OCI-LY3 (cell line): ENCODE measurements around the gene ITK.

Source experiments
- H2AFZ ChIP-seq: fragments of 200-600, 300-600 bp; shearing (Covaris generic); 2 replicates; pipeline ENCODE4 v1.6.0; 2014; ENCODE audit warnings: antibody characterized with exemption, low read depth, low read length
- H3K27ac ChIP-seq: fragments of 200-600, 300-600 bp; sonication (generic); 2 replicates; pipeline ENCODE4 v1.5.1; 2014; ENCODE audit warnings: mild to moderate bottlenecking, low read length, moderate library complexity, mixed read lengths
- H3K27me3 ChIP-seq: fragments of 200-600, 300-600 bp; sonication (generic); 2 replicates; pipeline ENCODE4 v1.6.1; 2014; ENCODE audit warnings: low read depth, low read length, mixed read lengths
- H3K36me3 ChIP-seq: fragments of 200-600, 300-600 bp; sonication (generic); replicated peaks from 2 replicates; pipeline ENCODE3; 2014; ENCODE audit warnings: low read depth, low read length, mixed read lengths
- H3K4me1 ChIP-seq: fragments of 300-600, 200-600 bp; sonication (generic); 2 replicates; pipeline ENCODE4 v1.6.1; 2014; ENCODE audit warnings: low read length, mixed read lengths
- H3K4me2 ChIP-seq: fragments of 200-600, 300-600 bp; sonication (generic); 2 replicates; pipeline ENCODE4 v1.6.1; 2014; ENCODE audit warnings: low read length, mixed read lengths
- H3K4me3 ChIP-seq: fragments of 300-600, 200-600 bp; sonication (generic); 2 replicates; pipeline ENCODE4 v1.5.1; 2014; ENCODE audit warnings: antibody characterized with exemption, mild to moderate bottlenecking, low read length, moderate library complexity
- H3K79me2 ChIP-seq: fragments of 300-600, 200-600 bp; shearing (Covaris generic); 2 replicates; pipeline ENCODE4 v1.6.1; 2014; ENCODE audit warnings: mild to moderate bottlenecking, low read length, mixed read lengths
- H3K9ac ChIP-seq: fragments of 300-600, 200-600 bp; shearing (Covaris generic); 2 replicates; pipeline ENCODE4 v1.6.0; 2014; ENCODE audit warnings: mild to moderate bottlenecking, low read length, moderate library complexity
- H3K9me3 ChIP-seq: fragments of 200-600, 300-600 bp; shearing (Covaris generic); 2 replicates; pipeline ENCODE4 v1.6.1; 2014; ENCODE audit warnings: low read length, mixed read lengths; ENCODE audit not compliant: insufficient read depth
- H4K20me1 ChIP-seq: fragments of 200-600, 300-600 bp; sonication (generic); 2 replicates; pipeline ENCODE4 v1.6.1; 2016; ENCODE audit warnings: low read length, mixed read lengths; ENCODE audit not compliant: insufficient read depth
- EZH2phosphoT487 ChIP-seq: fragments of 200-600 bp; shearing (Covaris generic); IDR thresholded peaks from 2 replicates; pipeline ENCODE4 v1.6.1; 2018; ENCODE audit warnings: antibody characterized with exemption, mixed run types, low read depth
- TF ChIP-seq, protein P1 (sequence below): fragments of 200-600, 300-600 bp; sonication (generic); IDR thresholded peaks from 2 replicates; pipeline ENCODE4 v1.5.1; 2014; ENCODE audit warnings: antibody characterized with exemption, low read length, low read depth

Gene ITK

DNA sequence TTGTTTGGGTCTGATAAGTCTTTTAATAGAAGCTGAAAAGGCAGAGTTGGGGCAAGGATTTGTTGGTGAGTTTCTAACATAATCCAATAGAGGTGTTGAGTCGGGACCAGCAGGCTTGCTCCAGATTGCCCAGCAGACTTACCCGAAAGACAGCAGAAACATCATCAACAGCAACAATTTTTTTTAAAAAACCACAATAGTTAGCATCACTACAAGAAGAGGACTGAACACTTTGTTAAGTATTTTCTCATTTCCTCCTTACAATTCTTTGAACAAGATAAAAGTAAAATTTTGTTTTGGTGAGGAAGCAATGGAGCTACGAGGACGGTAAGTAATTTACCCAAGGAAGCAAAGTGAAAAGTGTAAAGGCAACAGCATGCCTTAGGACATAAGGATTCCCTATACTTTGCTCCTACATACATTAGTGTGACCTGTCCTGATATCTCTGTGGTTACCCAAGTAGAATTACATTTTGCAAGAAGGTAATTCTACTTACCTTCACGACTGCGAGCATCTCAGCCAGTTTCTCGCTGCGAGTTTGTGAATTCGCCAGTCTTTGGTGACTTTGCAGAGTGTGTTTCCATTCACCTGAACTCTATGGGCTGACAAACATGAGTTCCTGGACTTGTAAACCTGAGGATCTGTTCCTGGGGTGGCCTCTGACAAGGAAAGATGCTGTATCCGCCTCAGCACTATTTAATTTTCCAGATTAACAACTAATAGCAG lies 13.2 kb downstream of the ITK start:
- H3K79me2 ChIP-seq: no peaks in the 10 kb centered on the region
- no peak overlapping the region for H2AFZ ChIP-seq
- no peaks in the 10 kb centered on the region for H4K20me1 ChIP-seq
- H3K9ac ChIP-seq: no peak overlapping the region
- no peaks in the 10 kb centered on the region for H3K36me3 ChIP-seq
- H3K27me3 ChIP-seq: no peaks in the 10 kb centered on the region
- H3K4me3 ChIP-seq: no peak overlapping the region
- H3K4me1 ChIP-seq: no peaks in the 10 kb centered on the region
- TF ChIP-seq, protein P1, sequence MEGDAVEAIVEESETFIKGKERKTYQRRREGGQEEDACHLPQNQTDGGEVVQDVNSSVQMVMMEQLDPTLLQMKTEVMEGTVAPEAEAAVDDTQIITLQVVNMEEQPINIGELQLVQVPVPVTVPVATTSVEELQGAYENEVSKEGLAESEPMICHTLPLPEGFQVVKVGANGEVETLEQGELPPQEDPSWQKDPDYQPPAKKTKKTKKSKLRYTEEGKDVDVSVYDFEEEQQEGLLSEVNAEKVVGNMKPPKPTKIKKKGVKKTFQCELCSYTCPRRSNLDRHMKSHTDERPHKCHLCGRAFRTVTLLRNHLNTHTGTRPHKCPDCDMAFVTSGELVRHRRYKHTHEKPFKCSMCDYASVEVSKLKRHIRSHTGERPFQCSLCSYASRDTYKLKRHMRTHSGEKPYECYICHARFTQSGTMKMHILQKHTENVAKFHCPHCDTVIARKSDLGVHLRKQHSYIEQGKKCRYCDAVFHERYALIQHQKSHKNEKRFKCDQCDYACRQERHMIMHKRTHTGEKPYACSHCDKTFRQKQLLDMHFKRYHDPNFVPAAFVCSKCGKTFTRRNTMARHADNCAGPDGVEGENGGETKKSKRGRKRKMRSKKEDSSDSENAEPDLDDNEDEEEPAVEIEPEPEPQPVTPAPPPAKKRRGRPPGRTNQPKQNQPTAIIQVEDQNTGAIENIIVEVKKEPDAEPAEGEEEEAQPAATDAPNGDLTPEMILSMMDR: no peak
- TF ChIP-seq EZH2phosphoT487: no peak
- no peak overlapping the region for H3K27ac ChIP-seq
- no peak overlapping the region for H3K4me2 ChIP-seq
- no peaks in the 10 kb centered on the region for H3K9me3 ChIP-seq

DNA sequence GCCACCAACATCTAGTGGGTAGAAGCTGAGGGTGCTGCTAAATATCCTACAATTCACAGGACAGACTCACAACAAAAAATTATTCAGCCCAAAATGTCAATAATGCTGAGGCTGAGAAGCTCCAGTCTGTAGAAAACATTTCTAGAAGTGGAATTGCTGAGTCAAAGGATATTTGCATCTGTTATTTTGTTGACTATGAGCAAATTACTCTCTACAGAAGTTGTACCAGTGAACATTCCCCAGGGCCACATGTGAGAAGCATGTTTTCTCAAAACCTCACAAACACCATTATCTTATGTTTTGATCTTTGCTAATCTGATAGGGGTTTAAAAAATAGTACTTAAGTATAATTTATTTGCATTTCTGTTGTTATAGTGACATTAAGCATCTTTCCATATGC lies 15.4 kb downstream of the ITK start:
- TF ChIP-seq, protein P1: no peak
- no peak for TF ChIP-seq EZH2phosphoT487
- no peaks in the 10 kb centered on the region for H3K36me3 ChIP-seq
- H3K9me3 ChIP-seq: no peaks in the 10 kb centered on the region
- H2AFZ ChIP-seq: no peak overlapping the region
- H3K4me3 ChIP-seq: no peak overlapping the region
- no peak overlapping the region for H3K27ac ChIP-seq
- no peaks in the 10 kb centered on the region for H3K27me3 ChIP-seq
- no peaks in the 10 kb centered on the region for H4K20me1 ChIP-seq
- H3K4me1 ChIP-seq: no peaks in the 10 kb centered on the region
- H3K9ac ChIP-seq: no peak overlapping the region
- H3K4me2 ChIP-seq: no peak overlapping the region
- no peaks in the 10 kb centered on the region for H3K79me2 ChIP-seq

DNA sequence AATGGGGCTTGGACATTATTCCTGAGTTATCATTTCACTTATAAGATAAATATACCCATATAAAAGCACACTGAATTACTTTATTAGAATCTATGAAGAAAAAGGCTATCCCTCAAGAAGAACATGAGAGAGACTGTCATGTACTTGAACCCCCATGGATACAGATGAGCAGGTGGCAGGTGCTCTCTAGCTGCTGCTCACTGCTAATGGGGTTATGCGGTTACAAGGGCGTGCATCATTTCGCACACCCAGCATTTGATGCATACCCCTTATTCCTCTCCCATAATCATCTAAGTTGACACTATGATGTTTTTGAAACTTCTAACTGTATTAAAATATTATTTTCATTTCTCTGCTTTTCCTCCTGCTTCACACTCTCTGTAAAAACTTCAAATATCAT lies 16.4 kb downstream of the ITK start:
- no peak overlapping the region for H3K4me2 ChIP-seq
- no peak overlapping the region for H3K4me3 ChIP-seq
- no peaks in the 10 kb centered on the region for H4K20me1 ChIP-seq
- H2AFZ ChIP-seq: no peak overlapping the region
- TF ChIP-seq, protein P1: no peak
- TF ChIP-seq EZH2phosphoT487: no peak
- H3K36me3 ChIP-seq: no peaks in the 10 kb centered on the region
- H3K27ac ChIP-seq: no peak overlapping the region
- H3K9me3 ChIP-seq: no peaks in the 10 kb centered on the region
- no peaks in the 10 kb centered on the region for H3K79me2 ChIP-seq
- H3K27me3 ChIP-seq: no peaks in the 10 kb centered on the region
- H3K4me1 ChIP-seq: no peaks in the 10 kb centered on the region
- no peak overlapping the region for H3K9ac ChIP-seq

DNA sequence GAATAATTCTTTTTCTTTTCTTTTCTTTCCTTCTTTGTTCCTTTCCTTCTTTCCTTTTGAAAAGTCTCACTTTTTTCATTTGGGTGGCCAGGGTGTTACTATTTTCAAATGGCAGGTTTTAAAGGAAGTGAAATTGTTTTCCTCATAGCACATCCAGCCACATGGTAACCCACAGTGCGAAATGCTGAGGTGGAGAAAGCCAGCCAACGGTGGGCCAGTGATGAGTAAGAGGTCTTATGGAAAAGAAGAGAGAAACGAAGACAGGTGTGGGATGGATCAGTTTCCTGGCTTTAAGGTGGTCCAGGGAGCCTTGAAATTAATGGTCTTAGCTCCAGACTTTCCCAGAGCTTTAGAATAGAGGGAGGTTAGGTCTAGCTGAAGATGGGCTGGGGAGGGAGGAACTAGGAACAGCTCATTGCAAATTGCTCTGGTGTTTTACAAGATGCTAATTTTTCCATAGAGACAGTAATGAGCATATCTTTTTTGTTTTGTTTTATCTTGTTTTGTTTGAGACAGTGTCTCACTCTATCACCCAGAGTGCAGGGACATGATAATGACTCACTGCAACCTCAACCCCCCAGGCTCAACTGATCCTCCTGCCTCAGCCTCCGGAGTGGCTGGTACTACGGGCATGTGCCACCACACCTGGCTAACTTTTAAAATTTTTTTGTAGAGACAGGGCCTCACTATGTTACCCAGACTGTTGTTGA lies 17.8 kb downstream of the ITK start:
- no peak overlapping the region for H3K4me3 ChIP-seq
- no peak overlapping the region for H3K4me2 ChIP-seq
- no peaks in the 10 kb centered on the region for H3K27me3 ChIP-seq
- no peak overlapping the region for H2AFZ ChIP-seq
- no peaks in the 10 kb centered on the region for H3K9me3 ChIP-seq
- H3K9ac ChIP-seq: no peak overlapping the region
- H3K27ac ChIP-seq: no peak overlapping the region
- no peaks in the 10 kb centered on the region for H4K20me1 ChIP-seq
- H3K79me2 ChIP-seq: no peaks in the 10 kb centered on the region
- no peaks in the 10 kb centered on the region for H3K36me3 ChIP-seq
- TF ChIP-seq, protein P1: no peak
- TF ChIP-seq EZH2phosphoT487: no peak
- H3K4me1 ChIP-seq: no peaks in the 10 kb centered on the region
